DOHH2 (cell line): ENCODE data around the gene RENBP.

Source experiments
- EZH2phosphoT487 ChIP-seq: fragments of 200-600 bp; sonication (generic); IDR thresholded peaks from 2 replicates; pipeline ENCODE4 v1.6.1; 2017; ENCODE audit warnings: borderline replicate concordance, mild to moderate bottlenecking, antibody characterized with exemption, low read length, moderate library complexity, mixed read lengths
- TF ChIP-seq, protein P1 (sequence below): fragments of 200-600 bp; sonication (generic); IDR thresholded peaks from one replicate; pipeline ENCODE4 v1.5.1; 2014; ENCODE audit warnings: antibody characterized with exemption, mild to moderate bottlenecking, low read depth, low read length; ENCODE audit not compliant: poor library complexity, severe bottlenecking

DNA sequence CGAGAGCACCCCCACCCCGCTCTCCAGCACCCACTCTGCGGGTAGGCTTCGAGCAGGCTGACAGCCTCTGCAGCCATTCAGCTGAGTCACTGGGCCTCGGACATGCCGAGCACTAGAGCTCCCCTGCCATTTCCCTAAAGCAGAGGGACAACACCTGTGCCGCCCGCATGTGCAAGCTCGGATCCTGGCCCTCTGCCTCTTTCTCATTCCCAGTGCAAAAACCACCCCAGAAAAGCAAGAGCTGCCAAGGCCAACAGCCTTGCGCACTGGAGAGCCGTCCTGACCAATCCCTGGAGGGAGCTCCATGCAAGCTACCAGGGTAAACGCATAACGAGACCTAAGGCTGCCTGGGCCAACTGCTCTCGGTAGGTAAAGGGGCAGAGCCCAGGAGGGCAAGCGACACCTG, 21.8 kb upstream of the RENBP start:
- TF ChIP-seq, protein P1, sequence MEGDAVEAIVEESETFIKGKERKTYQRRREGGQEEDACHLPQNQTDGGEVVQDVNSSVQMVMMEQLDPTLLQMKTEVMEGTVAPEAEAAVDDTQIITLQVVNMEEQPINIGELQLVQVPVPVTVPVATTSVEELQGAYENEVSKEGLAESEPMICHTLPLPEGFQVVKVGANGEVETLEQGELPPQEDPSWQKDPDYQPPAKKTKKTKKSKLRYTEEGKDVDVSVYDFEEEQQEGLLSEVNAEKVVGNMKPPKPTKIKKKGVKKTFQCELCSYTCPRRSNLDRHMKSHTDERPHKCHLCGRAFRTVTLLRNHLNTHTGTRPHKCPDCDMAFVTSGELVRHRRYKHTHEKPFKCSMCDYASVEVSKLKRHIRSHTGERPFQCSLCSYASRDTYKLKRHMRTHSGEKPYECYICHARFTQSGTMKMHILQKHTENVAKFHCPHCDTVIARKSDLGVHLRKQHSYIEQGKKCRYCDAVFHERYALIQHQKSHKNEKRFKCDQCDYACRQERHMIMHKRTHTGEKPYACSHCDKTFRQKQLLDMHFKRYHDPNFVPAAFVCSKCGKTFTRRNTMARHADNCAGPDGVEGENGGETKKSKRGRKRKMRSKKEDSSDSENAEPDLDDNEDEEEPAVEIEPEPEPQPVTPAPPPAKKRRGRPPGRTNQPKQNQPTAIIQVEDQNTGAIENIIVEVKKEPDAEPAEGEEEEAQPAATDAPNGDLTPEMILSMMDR = no peak
- TF ChIP-seq EZH2phosphoT487 = no peak
